Testis (tissue), 2 donors: Measurements from ENCODE around the gene KIR2DL4.

ENCODE experiments used
- CTCF ChIP-seq, 3 experiments: fragments of 450-650 bp in 2 of 3; fragments of 200-600 bp in 1 of 3; sonication (generic) in 1 of 3; IDR thresholded peaks; one replicate each; pipeline ENCODE4 v1.5.1; 2016 to 2019; ENCODE audit warnings: antibody characterized with exemption in 3 of 3, mild to moderate bottlenecking in 2 of 3, moderate library complexity in 1 of 3
- POLR2A ChIP-seq: fragments of 450-650 bp; IDR thresholded peaks from one replicate; pipeline ENCODE4 v1.6.1; 2017; ENCODE audit warnings: antibody characterized with exemption, mild to moderate bottlenecking, moderate library complexity

- no peak for TF ChIP-seq CTCF (IDR thresholded peaks at IDR 0.05)
- TF ChIP-seq POLR2A, result no peak
These were observed 2.5 kb downstream of the KIR2DL4 start for GRCh38 chr19:54805665-54806515.
